HG03558 (cell line): ENCODE results near the gene KIAA1217.

Source experiments
- ATAC-seq: cut with Tn5 transposase; IDR thresholded peaks from one replicate; pipeline ENCODE4 v1.9.1; 2021; ENCODE audit warnings: moderate number of reproducible peaks; ENCODE audit not compliant: unreplicated experiment; ENCODE audit errors: extremely low read depth

KIAA1217 gene

GRCh38 chr10:24568042-24568441 lies 359.1 kb downstream of the KIAA1217 start:
- ATAC-seq: no peak

GRCh38 chr10:24569330-24569796 lies 360.4 kb downstream of the KIAA1217 start:
- ATAC-seq: no peak

DNA sequence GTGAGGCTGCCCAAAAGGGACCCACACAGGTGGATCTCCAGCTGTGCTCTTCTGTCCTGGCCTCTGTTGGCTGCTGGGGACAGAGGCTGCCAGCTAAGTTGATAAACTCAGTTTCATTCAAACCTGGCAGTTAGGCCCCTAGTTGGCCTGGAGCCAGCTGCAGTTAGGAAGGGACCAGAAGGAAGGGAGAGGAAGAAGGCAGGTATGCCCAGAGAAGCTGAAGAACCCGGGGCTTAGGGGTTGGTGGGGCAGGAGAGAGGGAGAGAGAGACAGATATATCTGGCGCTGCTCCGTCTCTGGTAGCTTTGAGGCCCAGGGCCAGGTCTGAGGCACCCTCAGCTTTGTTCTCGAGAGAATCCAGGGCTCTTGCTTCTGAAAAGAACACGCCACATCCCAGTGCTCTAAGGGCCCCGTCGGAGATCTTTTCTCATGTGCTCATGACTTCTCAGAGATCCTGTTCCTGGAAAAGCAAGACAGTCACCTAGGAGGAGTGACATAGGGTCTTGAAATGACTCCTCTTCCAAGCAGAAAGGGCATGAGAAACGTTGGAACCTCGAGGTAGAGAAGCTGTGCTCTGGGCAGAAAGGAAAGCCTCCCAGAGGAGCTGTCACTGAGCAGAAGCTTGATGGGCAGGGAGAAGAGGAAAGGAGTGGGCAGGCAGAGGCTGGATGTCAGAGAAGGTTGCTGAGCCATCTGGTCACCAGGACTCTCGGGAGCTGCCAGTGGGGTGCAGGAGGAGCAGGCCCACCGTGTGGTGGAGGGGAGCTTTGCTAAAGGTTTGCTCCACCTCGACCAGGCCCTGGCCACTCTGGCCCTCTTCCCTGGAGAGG lies 361.1 kb downstream of the KIAA1217 start:
- ATAC-seq: no peak

GRCh38 chr10:24570658-24571426 lies 361.9 kb downstream of the KIAA1217 start:
- ATAC-seq: no peak

DNA sequence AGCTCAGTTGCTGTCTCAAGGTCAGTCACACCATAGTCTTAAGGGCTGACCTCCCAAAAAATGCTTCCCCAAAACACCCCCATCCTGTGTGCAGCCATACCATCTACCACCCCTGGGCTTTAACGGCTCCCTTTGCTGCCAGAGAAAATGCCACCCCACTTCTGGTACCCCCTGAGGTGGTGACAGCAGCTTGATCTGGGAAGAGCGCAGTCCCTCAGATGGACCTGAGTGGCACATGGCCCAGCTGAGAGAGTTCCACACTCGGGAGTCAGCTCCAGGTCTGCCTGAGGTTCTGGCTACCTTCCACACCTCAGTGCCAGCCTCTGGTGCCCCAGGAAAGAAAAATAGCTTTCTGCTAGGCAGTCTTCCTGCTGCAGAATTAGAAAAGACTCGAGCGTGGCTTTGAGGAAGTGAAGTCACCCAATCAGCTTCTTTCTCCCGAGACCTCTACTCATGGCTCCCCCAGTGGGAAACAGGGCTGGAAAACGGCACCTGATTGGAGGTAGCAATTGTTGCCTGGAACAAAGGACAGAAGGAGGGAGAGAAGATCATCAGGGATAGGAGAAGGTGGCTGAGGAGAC lies 363.0 kb downstream of the KIAA1217 start:
- ATAC-seq: no peak

DNA sequence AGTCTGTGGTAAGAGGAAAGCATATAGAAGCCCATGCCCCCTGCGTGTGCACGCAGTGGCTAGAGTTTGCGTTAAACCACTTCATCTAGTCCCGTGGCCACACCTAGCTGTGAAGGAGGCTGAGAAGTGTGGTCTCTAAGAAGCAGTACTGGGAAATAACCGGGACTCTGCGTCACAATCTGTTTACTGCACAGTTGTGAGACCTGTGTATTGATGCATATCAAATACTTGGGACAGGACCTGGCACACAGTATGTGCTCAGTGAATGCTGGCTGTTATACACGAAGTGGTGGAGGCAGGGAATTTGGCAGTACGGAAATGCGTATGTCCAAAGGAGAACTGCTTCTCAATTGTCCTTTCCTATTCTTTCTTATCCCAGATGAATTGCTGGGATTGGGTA lies 365.2 kb downstream of the KIAA1217 start:
- no peak for ATAC-seq

DNA sequence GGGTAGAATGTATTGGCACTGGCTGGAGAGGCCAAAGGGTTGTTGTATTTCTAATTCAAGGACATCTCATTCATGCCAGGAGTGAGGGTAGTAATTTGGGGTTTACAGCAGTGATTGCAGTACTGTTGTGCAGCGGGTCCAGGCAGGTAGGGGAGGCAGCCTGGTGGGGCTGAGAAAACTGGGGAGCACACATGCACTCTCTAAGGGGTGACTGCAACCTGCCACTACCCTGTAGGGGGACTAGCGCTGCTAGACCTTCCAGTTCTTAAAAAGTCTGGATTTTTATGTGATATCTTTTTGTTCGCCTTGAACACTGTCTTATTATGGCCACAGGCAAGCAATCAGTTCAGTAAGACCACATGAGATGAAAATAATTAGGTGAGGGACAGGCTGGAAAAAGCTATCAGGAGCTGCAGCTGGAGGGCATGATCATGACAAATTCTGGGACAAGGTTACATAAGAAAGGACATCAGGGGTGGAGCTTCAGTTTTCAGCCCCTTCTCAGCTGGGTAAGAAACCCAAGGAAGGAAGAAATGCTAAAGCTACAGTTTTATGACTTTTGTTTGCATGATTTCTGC lies 365.7 kb downstream of the KIAA1217 start:
- no peak for ATAC-seq

- no peak for ATAC-seq
Observed at GRCh38 chr10:24575481-24576002, 366.6 kb downstream of the KIAA1217 start.

DNA sequence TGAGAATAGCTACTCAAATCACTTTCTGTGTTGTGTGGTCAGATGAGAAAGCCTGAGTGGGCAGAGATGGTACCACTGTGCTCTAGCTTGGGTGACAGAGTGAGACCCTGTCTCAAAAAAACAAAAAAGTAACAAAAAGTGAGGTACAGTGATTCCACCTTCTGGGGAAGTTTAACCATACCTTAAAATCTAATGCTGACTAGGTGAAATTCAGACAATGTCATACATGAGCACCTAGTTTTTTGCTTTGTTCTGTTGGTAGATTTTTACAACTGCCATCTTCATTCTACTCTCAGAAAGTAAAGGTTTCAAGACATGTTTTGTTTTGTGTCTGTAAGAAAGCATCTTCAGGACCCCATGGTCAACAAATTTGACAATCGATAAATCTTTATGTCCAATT lies 370.5 kb downstream of the KIAA1217 start:
- no peak for ATAC-seq

- ATAC-seq: no peak
Observed at GRCh38 chr10:24579906-24580305, 371.0 kb downstream of the KIAA1217 start.

- no peak for ATAC-seq
Observed at GRCh38 chr10:24589265-24589664, 380.3 kb downstream of the KIAA1217 start.

GRCh38 chr10:24590697-24591457 lies 381.9 kb downstream of the KIAA1217 start:
- no peak for ATAC-seq

DNA sequence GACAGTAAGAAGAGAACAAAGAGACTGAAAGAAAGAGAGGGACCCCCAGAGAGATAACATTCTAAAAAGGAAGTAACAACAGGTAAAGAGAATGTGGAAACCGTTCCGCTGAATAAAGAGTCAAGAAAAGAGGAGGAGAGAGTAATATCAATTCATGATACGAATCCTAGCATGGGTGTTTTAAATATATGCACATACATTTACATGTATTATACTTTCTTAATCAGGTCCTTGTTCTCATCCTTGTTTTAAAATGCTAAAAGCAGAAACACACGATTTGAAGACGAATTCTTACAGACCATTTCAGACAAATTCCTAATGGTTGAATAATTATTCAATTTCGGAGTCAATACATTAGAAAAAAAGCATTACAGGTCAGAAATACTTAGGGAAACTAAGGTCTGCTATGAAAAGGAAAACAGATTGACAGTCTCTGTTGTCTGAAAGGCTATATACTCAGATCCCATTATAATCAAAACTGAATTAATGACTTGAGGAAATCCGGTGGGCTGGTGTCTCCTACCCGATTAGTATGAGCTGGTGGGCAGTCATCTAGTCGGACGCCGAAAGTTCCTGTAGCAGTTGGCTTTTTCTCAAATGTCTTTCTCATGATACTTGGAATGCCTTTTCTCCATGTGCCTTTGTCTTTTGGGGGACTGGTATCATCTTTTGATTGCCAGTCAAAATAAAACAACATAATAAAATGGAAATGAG lies 387.4 kb downstream of the KIAA1217 start:
- ATAC-seq: no peak

DNA sequence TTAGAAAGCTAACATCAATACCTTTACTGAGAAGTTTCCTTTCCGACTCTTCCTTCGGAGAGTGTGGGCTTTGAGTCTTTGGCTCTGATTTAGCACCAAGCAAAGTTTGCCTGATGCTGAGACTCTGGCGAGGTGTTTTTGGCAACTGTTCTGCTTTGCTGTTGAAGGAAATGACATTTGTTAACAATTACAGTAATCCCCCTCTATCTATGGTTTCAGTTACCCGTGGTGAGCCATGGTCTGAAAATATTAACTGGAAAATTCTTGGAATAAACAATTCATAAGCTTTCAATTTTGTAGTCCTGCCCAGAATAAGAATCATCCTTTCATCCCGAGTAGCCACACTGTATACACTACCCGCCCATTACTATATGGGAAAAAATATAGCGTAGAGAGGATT lies 388.5 kb downstream of the KIAA1217 start:
- no peak for ATAC-seq
